ENCODE data around the gene DUSP10. TPM values are rescaled to one million over a fixed set of nuclear protein-coding genes. Genes with fewer than 3 reads are reported as not detected.

The DUSP10 gene
- total RNA-seq, result 1 to 10 TPM; 2.9 to 7.0 (median 5.9) TPM

DNA sequence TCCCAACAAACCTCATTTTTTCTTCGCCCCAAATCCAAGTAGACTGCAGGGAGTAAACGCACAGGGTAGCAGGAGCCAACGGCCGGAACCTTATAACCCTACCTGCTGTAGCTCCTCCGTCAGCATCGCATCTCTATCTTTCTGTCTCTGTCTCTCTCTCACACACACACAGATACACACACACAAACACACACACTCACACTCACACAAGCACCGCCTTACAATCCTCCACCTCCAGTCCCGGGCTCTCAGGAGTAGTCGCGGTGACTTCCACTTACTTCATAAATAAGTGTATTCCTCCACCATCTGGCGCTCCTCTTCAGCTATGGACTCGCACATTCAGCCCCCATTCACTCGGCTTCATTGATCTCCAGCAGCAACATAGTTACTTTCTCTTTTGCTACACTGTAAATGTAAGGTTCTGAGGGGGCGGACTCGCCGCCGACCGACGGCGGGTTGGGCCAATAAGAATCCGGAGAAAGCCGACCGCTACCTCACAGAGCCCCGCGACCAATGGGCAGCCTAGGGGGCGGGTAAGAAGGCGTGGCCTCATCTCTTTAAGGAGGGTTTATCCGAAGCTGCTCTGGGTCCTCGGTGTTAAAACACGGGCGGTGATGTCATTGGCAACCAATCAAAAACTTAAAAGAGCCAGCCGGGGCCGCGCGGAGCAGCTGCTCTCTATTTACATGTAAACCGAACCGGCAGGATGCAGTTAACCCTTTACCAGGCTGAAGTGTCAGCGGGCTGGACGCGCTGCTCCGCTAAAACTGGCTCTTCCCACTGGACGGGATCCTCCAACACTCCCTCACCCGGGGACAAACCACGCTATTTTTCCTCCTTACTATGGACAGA lies at the start of gene DUSP10:
Gene DUSP10, minus strand, starts transcription at position 387 of the 852 bp plus-strand sequence. CDS start 2,345 bp downstream, outside the sequence.
- peak within 1 kb of the TSS; percentile 71 to 93 (median 82) for H3K4me3 ChIP-seq
- H3K27ac ChIP-seq, result peak within 1 kb of the TSS; percentile 95 to 99 (median 98)
- in situ Hi-C loops (cut with MboI; ENCODE audit: low sequenced_read_pairs in 4 of 4), result loop anchor here (25.0 kb wide), 3 partner anchors 180 to 895 kb away; no protein-coding TSS in a partner anchor
- peaks cover 45% of the 10 kb centered on the region in 2 donors for H3K4me1 ChIP-seq
- H3K36me3 ChIP-seq, result no peaks in the 10 kb centered on the region
- peak; percentile 65 to 95 for TF ChIP-seq POLR2A (IDR thresholded peaks at IDR 0.05)
- TF ChIP-seq, protein P1, sequence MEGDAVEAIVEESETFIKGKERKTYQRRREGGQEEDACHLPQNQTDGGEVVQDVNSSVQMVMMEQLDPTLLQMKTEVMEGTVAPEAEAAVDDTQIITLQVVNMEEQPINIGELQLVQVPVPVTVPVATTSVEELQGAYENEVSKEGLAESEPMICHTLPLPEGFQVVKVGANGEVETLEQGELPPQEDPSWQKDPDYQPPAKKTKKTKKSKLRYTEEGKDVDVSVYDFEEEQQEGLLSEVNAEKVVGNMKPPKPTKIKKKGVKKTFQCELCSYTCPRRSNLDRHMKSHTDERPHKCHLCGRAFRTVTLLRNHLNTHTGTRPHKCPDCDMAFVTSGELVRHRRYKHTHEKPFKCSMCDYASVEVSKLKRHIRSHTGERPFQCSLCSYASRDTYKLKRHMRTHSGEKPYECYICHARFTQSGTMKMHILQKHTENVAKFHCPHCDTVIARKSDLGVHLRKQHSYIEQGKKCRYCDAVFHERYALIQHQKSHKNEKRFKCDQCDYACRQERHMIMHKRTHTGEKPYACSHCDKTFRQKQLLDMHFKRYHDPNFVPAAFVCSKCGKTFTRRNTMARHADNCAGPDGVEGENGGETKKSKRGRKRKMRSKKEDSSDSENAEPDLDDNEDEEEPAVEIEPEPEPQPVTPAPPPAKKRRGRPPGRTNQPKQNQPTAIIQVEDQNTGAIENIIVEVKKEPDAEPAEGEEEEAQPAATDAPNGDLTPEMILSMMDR (IDR thresholded peaks at IDR 0.05 in 4 of 5, conservative IDR thresholded peaks at IDR 0.05 in 1 of 5), result peak in 1 of 5 experiments; percentile 14
- no peaks in the 10 kb centered on the region for H3K9me3 ChIP-seq
- H3K27me3 ChIP-seq, result no peaks in the 10 kb centered on the region
- DNase-seq (peak; percentile 99 to 100), ATAC-seq (peak; percentile 85 to 89)
- intact Hi-C loops (cut with DNase I; ENCODE audit: low total_unique reads), result loop anchor here (1.0 to 10.0 kb wide), 11 partner anchors 33 to 867 kb away; partner anchors contain the start of gene HLX

DNA sequence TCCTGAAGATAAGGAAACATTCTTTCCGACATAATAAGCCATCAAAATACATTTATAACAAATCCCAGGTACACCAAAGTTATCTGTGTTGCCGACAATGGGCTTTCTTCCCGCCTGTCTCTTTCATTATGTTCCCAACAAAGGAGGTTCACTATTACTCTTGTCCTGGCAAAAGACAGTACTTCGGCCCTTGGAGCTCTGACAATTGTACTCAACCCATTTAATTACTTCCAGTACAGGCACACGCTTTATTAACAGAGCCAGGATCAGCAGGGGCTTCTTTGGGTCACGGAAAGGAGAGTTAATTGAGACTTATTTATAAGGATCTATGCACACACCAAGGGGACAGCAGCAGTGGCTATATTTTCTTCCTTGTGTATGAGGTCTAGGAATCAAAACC lies 46.6 kb upstream of the DUSP10 start:
- in situ Hi-C loops (cut with MboI; ENCODE audit: low sequenced_read_pairs in 4 of 4), result no loop called here
- DNase-seq, result no peak
- no peaks in the 10 kb centered on the region for H3K4me1 ChIP-seq
- no peak overlapping the region for H3K4me3 ChIP-seq
- no peak for TF ChIP-seq POLR2A (IDR thresholded peaks at IDR 0.05)
- TF ChIP-seq, protein P1 (IDR thresholded peaks at IDR 0.05 in 4 of 5, conservative IDR thresholded peaks at IDR 0.05 in 1 of 5), result no peak
- no peak for ATAC-seq
- no peaks in the 10 kb centered on the region for H3K9me3 ChIP-seq
- intact Hi-C loops (cut with DNase I; ENCODE audit: low total_unique reads), result no loop called here
- H3K27me3 ChIP-seq, result no peaks in the 10 kb centered on the region
- H3K27ac ChIP-seq, result no peak overlapping the region
- no peaks in the 10 kb centered on the region for H3K36me3 ChIP-seq

DNA sequence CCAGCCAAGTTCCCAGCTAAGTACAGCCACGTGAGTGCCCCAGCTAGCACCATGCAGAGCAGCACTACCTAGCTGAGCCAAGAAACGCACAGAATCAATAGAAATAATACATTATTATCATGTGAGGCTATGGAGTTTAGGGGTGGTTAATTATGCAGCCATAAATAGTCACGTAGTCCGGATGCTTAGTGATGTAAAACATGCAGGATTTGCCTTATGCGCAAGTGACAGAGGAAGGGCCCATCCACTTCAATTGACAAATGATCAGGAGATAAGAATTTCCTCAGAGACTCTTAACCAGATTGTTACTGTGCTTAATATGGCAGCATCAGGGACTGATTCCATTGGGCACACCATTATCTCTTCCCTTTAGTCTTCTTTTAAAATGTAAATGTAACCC lies 44.8 kb upstream of the DUSP10 start:
- no peak for TF ChIP-seq POLR2A (IDR thresholded peaks at IDR 0.05)
- TF ChIP-seq, protein P1 (IDR thresholded peaks at IDR 0.05 in 4 of 5, conservative IDR thresholded peaks at IDR 0.05 in 1 of 5), result no peak
- in situ Hi-C loops (cut with MboI; ENCODE audit: low sequenced_read_pairs in 4 of 4) (no loop called here), intact Hi-C loops (cut with DNase I; ENCODE audit: low total_unique reads) (no loop called here)
- no peak for ATAC-seq
- Histone ChIP-seq H3K9me3 (no peaks in the 10 kb centered on the region), H3K4me1 (no peaks in the 10 kb centered on the region), H3K36me3 (no peaks in the 10 kb centered on the region), H3K27me3 (no peaks in the 10 kb centered on the region), H3K27ac (no peak overlapping the region), H3K4me3 (no peak overlapping the region)
- no peak for DNase-seq

DNA sequence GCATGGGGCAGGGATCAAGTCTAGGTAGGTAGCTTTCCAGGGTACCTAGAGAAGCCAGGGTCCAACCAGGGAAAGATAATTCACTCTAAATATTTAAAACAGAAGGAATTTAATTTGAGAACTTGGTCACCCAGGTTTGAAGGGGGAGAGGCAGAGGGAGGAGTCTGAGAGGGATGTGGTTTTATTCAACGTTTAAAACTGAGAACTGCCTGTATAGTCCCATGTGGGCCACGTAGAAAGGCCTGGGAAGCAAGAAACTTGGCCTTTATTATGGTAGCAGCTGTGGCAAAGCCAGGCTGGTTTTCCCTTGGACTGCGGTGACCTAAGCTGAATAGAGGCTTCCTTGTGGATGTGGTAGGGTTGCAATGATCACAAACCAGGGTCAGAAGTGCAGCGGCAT lies 42.0 kb upstream of the DUSP10 start:
- H3K4me1 ChIP-seq, result no peaks in the 10 kb centered on the region
- intact Hi-C loops (cut with DNase I; ENCODE audit: low total_unique reads), result no loop called here
- TF ChIP-seq POLR2A (IDR thresholded peaks at IDR 0.05), result no peak
- TF ChIP-seq, protein P1 (IDR thresholded peaks at IDR 0.05 in 4 of 5, conservative IDR thresholded peaks at IDR 0.05 in 1 of 5), result no peak
- DNase-seq (no peak), ATAC-seq (no peak)
- H3K27me3 ChIP-seq, result no peaks in the 10 kb centered on the region
- H3K27ac ChIP-seq, result no peak overlapping the region
- in situ Hi-C loops (cut with MboI; ENCODE audit: low sequenced_read_pairs in 4 of 4), result no loop called here
- H3K4me3 ChIP-seq, result no peak overlapping the region
- H3K9me3 ChIP-seq, result no peaks in the 10 kb centered on the region
- no peaks in the 10 kb centered on the region for H3K36me3 ChIP-seq
